H1 (cell line): ENCODE results near the gene AKR7A2. TPM values are rescaled to one million over a fixed set of nuclear protein-coding genes. Genes with fewer than 3 reads are reported as not detected.

Experiments
- CTCF ChIA-PET: fragments of 300-600 bp; sonication (Branson Sonifier 250); formaldehyde crosslinking; loops from one replicate; lab custom pipeline; 2021; ENCODE audit not compliant: partially characterized antibody; lab: Charles Lee
- POLR2A ChIA-PET: fragments of 300-600 bp; sonication (Branson Sonifier 250); formaldehyde crosslinking; loops from one replicate; lab custom pipeline; 2021; ENCODE audit warnings: inconsistent platforms; ENCODE audit not compliant: partially characterized antibody; lab: Charles Lee
- DNase-seq, 2 experiments: peaks; one replicate each; pipeline versions ENCODE4 v3.0.0 to v3.0.0-alpha.2; 2010 to 2022; ENCODE audit warnings: low spot score in 2 of 2, low read depth in 1 of 2, mixed read lengths in 1 of 2
- FAIRE-seq: peaks from 2 replicates; lab custom pipeline; 2011; peaks lifted over from hg19 to GRCh38; lab: Jason Lieb, UNC
- H2AFZ ChIP-seq: 2 replicates; pipeline ENCODE4 v1.8.1; 2012; ENCODE audit warnings: low read length, inconsistent platforms
- H2AK5ac ChIP-seq: 2 replicates; pipeline ENCODE4 v1.6.1; 2013; ENCODE audit warnings: low read depth, low read length
- H2BK120ac ChIP-seq: replicated peaks from 2 replicates; pipeline ENCODE3; 2013; ENCODE audit warnings: low read depth, low read length, inconsistent platforms
- H2BK12ac ChIP-seq: 2 replicates; pipeline ENCODE4 v1.6.1; 2013; ENCODE audit warnings: low read depth, low read length
- H2BK15ac ChIP-seq: 2 replicates; pipeline ENCODE4 v1.6.1; 2013; ENCODE audit warnings: low read length
- H2BK20ac ChIP-seq: 2 replicates; pipeline ENCODE4 v1.6.1; 2013; ENCODE audit warnings: low read length
- H2BK5ac ChIP-seq: 2 replicates; pipeline ENCODE4 v1.6.1; 2013; ENCODE audit warnings: low read depth, low read length
- H3K14ac ChIP-seq: 2 replicates; pipeline ENCODE4 v1.6.1; 2013; ENCODE audit warnings: inconsistent platforms; ENCODE audit not compliant: insufficient read length
- H3K18ac ChIP-seq: 2 replicates; pipeline ENCODE4 v1.6.1; 2013; ENCODE audit warnings: low read length; ENCODE audit errors: extremely low read depth
- H3K23ac ChIP-seq: 2 replicates; pipeline ENCODE4 v1.6.1; 2013; ENCODE audit warnings: inconsistent platforms; ENCODE audit not compliant: insufficient read length
- H3K23me2 ChIP-seq: 2 replicates; pipeline ENCODE4 v1.6.1; 2013; ENCODE audit warnings: low read depth, low read length
- H3K27ac ChIP-seq: 2 replicates; pipeline ENCODE4 v1.6.1; 2011; ENCODE audit warnings: low read depth, low read length, inconsistent platforms
- H3K27me3 ChIP-seq, 4 experiments: replicated peaks in 1 of 4; 1 replicate in 1 of 4; 2 replicates in 3 of 4; pipeline versions ENCODE4 v1.6.1 to v1.8.1; 2011 to 2013; ENCODE audit warnings: low read length in 3 of 4, mild to moderate bottlenecking in 3 of 4, inconsistent platforms in 2 of 4, mixed read lengths in 2 of 4, moderate library complexity in 1 of 4; ENCODE audit not compliant: control insufficient read depth in 3 of 4, insufficient read depth in 3 of 4; ENCODE audit errors: extremely low read depth in 1 of 4
- H3K36me3 ChIP-seq, 4 experiments: 2 replicates each; pipeline versions ENCODE4 v1.6.1 to v1.8.1; 2011 to 2013; ENCODE audit warnings: mild to moderate bottlenecking in 4 of 4, low read length in 3 of 4, moderate library complexity in 2 of 4, control low read depth in 1 of 4, inconsistent platforms in 1 of 4; ENCODE audit not compliant: insufficient read depth in 4 of 4, control insufficient read depth in 2 of 4
- H3K4ac ChIP-seq: replicated peaks from 2 replicates; pipeline ENCODE3; 2013; ENCODE audit warnings: low read length, low read depth, mixed read lengths, inconsistent platforms; ENCODE audit not compliant: insufficient read length
- H3K4me1 ChIP-seq, 4 experiments: replicated peaks in 1 of 4; 1 replicate in 1 of 4; 2 replicates in 3 of 4; pipeline versions ENCODE4 v1.6.1 to v1.8.1; 2011 to 2013; ENCODE audit warnings: low read length in 3 of 4, inconsistent platforms in 2 of 4, mixed read lengths in 1 of 4; ENCODE audit not compliant: insufficient read depth in 4 of 4, control insufficient read depth in 3 of 4
- H3K4me2 ChIP-seq, 2 experiments: 2 replicates each; pipeline versions ENCODE4 v1.6.1 to v1.8.1; 2011 to 2013; ENCODE audit warnings: low read depth in 2 of 2, low read length in 2 of 2, control low read depth in 1 of 2, inconsistent platforms in 1 of 2, mild to moderate bottlenecking in 1 of 2; ENCODE audit not compliant: insufficient read depth in 1 of 2
- H3K4me3 ChIP-seq, 4 experiments: fragments of 200-600, 300-600 bp in 1 of 4; sonication (generic), shearing (Covaris generic), sonication (Bioruptor Twin) in 1 of 4; 2 replicates each; pipeline versions ENCODE4 v1.5.1 to v1.8.1; 2011 to 2016; ENCODE audit warnings: low read length in 4 of 4, low read depth in 3 of 4, control low read depth in 2 of 4, inconsistent platforms in 2 of 4, mild to moderate bottlenecking in 2 of 4, mixed read lengths in 1 of 4, moderate library complexity in 1 of 4; ENCODE audit not compliant: insufficient read depth in 2 of 4; ENCODE audit errors: extremely low read depth in 1 of 4
- H3K56ac ChIP-seq: replicated peaks from 2 replicates; pipeline ENCODE3; 2013; ENCODE audit warnings: low read depth, mild to moderate bottlenecking, mixed read lengths, low read length, inconsistent platforms; ENCODE audit not compliant: insufficient read length
- H3K79me1 ChIP-seq: 2 replicates; pipeline ENCODE4 v1.6.1; 2013; ENCODE audit warnings: low read depth, low read length, control low read depth
- H3K79me2 ChIP-seq, 2 experiments: 2 replicates each; pipeline versions ENCODE4 v1.6.1 to v1.8.1; 2012 to 2013; ENCODE audit warnings: low read length in 2 of 2, mild to moderate bottlenecking in 2 of 2, inconsistent platforms in 1 of 2; ENCODE audit not compliant: insufficient read depth in 2 of 2, control insufficient read depth in 1 of 2
- H3K9ac ChIP-seq, 4 experiments: replicated peaks in 1 of 4; 1 replicate in 1 of 4; 2 replicates in 3 of 4; pipeline versions ENCODE4 v1.6.1 to v1.8.1; 2011 to 2013; ENCODE audit warnings: low read depth in 3 of 4, low read length in 3 of 4, control low read depth in 2 of 4, mild to moderate bottlenecking in 2 of 4, moderate library complexity in 2 of 4, inconsistent platforms in 1 of 4; ENCODE audit errors: extremely low read depth in 1 of 4
- H3K9me3 ChIP-seq, 2 experiments: 2 replicates each; pipeline versions ENCODE4 v1.6.1 to v1.8.1; 2012 to 2013; ENCODE audit warnings: mild to moderate bottlenecking in 2 of 2, moderate library complexity in 2 of 2, control low read depth in 1 of 2, inconsistent platforms in 1 of 2, low read depth in 1 of 2, low read length in 1 of 2, mixed read lengths in 1 of 2; ENCODE audit not compliant: insufficient read depth in 2 of 2
- H4K20me1 ChIP-seq, 2 experiments: replicated peaks in 1 of 2; 2 replicates each; pipeline versions ENCODE3 to v1.8.1; 2011 to 2013; ENCODE audit warnings: inconsistent platforms in 2 of 2, low read length in 2 of 2, mild to moderate bottlenecking in 1 of 2; ENCODE audit not compliant: insufficient read depth in 2 of 2, control insufficient read depth in 1 of 2
- H4K5ac ChIP-seq: 2 replicates; pipeline ENCODE4 v1.6.1; 2013; ENCODE audit warnings: low read length, low read depth, mixed read lengths, inconsistent platforms; ENCODE audit not compliant: insufficient read length
- H4K8ac ChIP-seq: 2 replicates; pipeline ENCODE4 v1.8.0; 2013; ENCODE audit warnings: mild to moderate bottlenecking, moderate library complexity, low read length, inconsistent platforms; ENCODE audit not compliant: insufficient read depth; ENCODE audit errors: extremely low read depth
- H4K91ac ChIP-seq: replicated peaks from 2 replicates; pipeline ENCODE3; 2013; ENCODE audit warnings: low read length, mixed read lengths, inconsistent platforms; ENCODE audit not compliant: insufficient read length
- ASH2L ChIP-seq: fragments of 200-600, 300-600 bp; sonication (generic); IDR thresholded peaks from one replicate; pipeline ENCODE4 v1.7.1; 2017; ENCODE audit warnings: low read length
- CEBPB ChIP-seq: IDR thresholded peaks from 2 replicates; pipeline ENCODE4 v1.6.1; 2012; ENCODE audit warnings: low read depth, low read length
- E2F6 ChIP-seq: IDR thresholded peaks from 2 replicates; pipeline ENCODE4 v1.6.1; 2012; ENCODE audit warnings: inconsistent platforms
- FOSL1 ChIP-seq: IDR thresholded peaks from 2 replicates; pipeline ENCODE4 v1.6.1; 2011; ENCODE audit warnings: mild to moderate bottlenecking, low read depth, low read length, moderate library complexity; ENCODE audit not compliant: insufficient read depth
- JUN ChIP-seq: IDR thresholded peaks from 2 replicates; pipeline ENCODE4 v1.6.1; 2011; ENCODE audit warnings: low read depth, mild to moderate bottlenecking, improper control_type of control experiment, low read length
- POU5F1 ChIP-seq: IDR thresholded peaks from 2 replicates; pipeline ENCODE4 v1.6.1; 2011; ENCODE audit warnings: low read depth, mild to moderate bottlenecking, low read length, moderate library complexity
- RNF2 ChIP-seq: fragments of 200-900, 300-1000 bp; sonication (generic); IDR thresholded peaks from 2 replicates; pipeline ENCODE4 v1.7.1; 2016; ENCODE audit warnings: borderline replicate concordance, low read depth, mild to moderate bottlenecking, antibody characterized with exemption, low read length; ENCODE audit not compliant: poor library complexity, severe bottlenecking; ENCODE audit errors: missing control alignments
- SUZ12 ChIP-seq: fragments of 200-600 bp; sonication (generic); IDR thresholded peaks from 2 replicates; pipeline ENCODE4 v1.6.1; 2012; ENCODE audit warnings: mild to moderate bottlenecking, inconsistent platforms, low read length, moderate library complexity, mixed read lengths
- YY1 ChIP-seq: IDR thresholded peaks from 2 replicates; pipeline ENCODE4 v1.6.1; 2011; ENCODE audit warnings: low read depth, mild to moderate bottlenecking, low read length
- ZNF274 ChIP-seq: IDR thresholded peaks from 2 replicates; pipeline ENCODE4 v1.7.0; 2012; ENCODE audit warnings: low read length, borderline replicate concordance; ENCODE audit errors: extremely low read depth
- WGBS, 2 experiments: shearing (Covaris generic) in 1 of 2; methylation state at CpG; one replicate each; pipeline versions ENCODE4 v1.1.6 to v1.1.7; 2013 to 2015; ENCODE audit warnings: low lambda C conversion rate in 2 of 2, mixed read lengths in 2 of 2, inconsistent platforms in 1 of 2, low coverage in 1 of 2, missing lambda C conversion rate in 1 of 2; ENCODE audit not compliant: insufficient replicate concordance in 2 of 2, insufficient coverage in 1 of 2, insufficient read length in 1 of 2; ENCODE audit errors: extremely low coverage in 1 of 2, missing lambda C conversion rate in 1 of 2; 5-methylcytosine and 5-hydroxymethylcytosine counted together
- polyA plus RNA-seq, 7 experiments: library from polyadenylated mRNA; depleted of rRNA in 3 of 7; stranded (reverse) in 5 of 7; unstranded in 2 of 7; fragments of >200 nt in 5 of 7; fragments of 200-250 nt in 2 of 7; gene quantifications; 1 replicate in 5 of 7; 2 replicates in 1 of 7; 4 replicates in 1 of 7; pipeline versions ENCODE4 v1.2.1 to v1.2.3, GENCODE V29; 2011 to 2013; ENCODE audit warnings: missing spikeins in 2 of 7, mixed read lengths in 2 of 7
- total RNA-seq: library from RNA; stranded (reverse); fragmentation: NEBNext Ultra II Directional; extraction: Animal tissue kit (Norgen Biotek cat#: 25700); gene quantifications from 2 replicates; pipeline ENCODE4 v1.2.1, GENCODE V29; 2021

The AKR7A2 gene
- total and polyA plus RNA-seq, 2 of the 8 experiments (the other 6 are each of a cell fraction or from before 2014, with no cell fraction given) = 32.0 to 48.3 TPM

DNA sequence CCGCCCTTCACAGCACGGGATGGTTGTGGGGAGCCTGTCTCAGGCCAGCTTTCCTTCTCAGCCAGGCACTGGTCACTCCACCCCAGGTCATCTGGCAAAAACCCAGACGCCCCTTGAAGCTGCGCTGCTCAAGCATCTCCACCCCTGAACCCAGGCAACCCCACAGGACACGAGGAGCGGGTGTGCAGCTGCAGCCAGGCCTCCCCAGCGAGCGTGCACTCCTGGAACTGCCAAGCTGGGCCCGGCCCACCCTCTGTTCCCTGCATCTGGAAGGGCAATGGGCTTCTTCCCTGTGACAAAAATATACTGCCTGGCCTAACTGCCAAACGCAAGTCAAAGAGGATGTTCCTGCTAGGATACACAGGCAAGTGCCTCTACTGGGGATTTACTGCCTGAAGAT, 39.9 kb upstream of the AKR7A2 start:
- peaks cover 4 to 11% of the 10 kb centered on the region in 2 experiments for H4K20me1 ChIP-seq
- H2BK120ac ChIP-seq = no peak overlapping the region
- ChIA-PET CTCF (interaction anchor here (0.5 to 5.3 kb wide), 6 partner anchors 9 to 233 kb away, joined by 3 to 72 read pairs (median 4); no protein-coding TSS in a partner anchor), POLR2A (interaction anchor here (1.1 to 1.2 kb wide), 2 partner anchors 21 to 130 kb away, joined by 3 to 4 read pairs; no protein-coding TSS in a partner anchor)
- H2AFZ ChIP-seq = no peak overlapping the region
- H4K91ac ChIP-seq = no peak overlapping the region
- no peaks in the 10 kb centered on the region for H3K27me3 ChIP-seq
- no peak overlapping the region for H3K4ac ChIP-seq
- no peak overlapping the region for H2BK5ac ChIP-seq
- no peak overlapping the region for H3K27ac ChIP-seq
- H3K23ac ChIP-seq = no peak overlapping the region
- no peak for DNase-seq
- no peak overlapping the region for H3K4me3 ChIP-seq
- H3K23me2 ChIP-seq = no peaks in the 10 kb centered on the region
- no peak overlapping the region for H2AK5ac ChIP-seq
- no peak overlapping the region for H3K4me2 ChIP-seq
- H3K9ac ChIP-seq = no peak overlapping the region
- H3K36me3 ChIP-seq = peaks cover 3 to 31% (median 18%) of the 10 kb centered on the region in 4 experiments; a peak in 6 of 8 replicates
- H2BK15ac ChIP-seq = no peak overlapping the region
- H3K4me1 ChIP-seq = peaks cover 8 to 24% (median 17%) of the 10 kb centered on the region in 4 experiments
- no peak for TF ChIP-seq CEBPB
- TF ChIP-seq ASH2L = no peak
- TF ChIP-seq YY1 = no peak
- TF ChIP-seq POU5F1 = no peak
- TF ChIP-seq ZNF274 = no peak
- TF ChIP-seq E2F6 = no peak
- TF ChIP-seq FOSL1 = no peak
- no peak for TF ChIP-seq SUZ12
- no peak for TF ChIP-seq JUN
- TF ChIP-seq RNF2 = no peak
- H3K14ac ChIP-seq = no peak overlapping the region
- no peak overlapping the region for H4K8ac ChIP-seq
- H3K18ac ChIP-seq = no peak overlapping the region; the same call in 1 of the 2 replicates
- FAIRE-seq = no peak
- H3K79me1 ChIP-seq = no peaks in the 10 kb centered on the region; the same call in none of the 2 replicates
- H2BK12ac ChIP-seq = no peak overlapping the region
- H4K5ac ChIP-seq = no peak overlapping the region
- no peak overlapping the region for H2BK20ac ChIP-seq
- 91% methylated on average over 10 of the region's 10 CpGs; no CpG with 5 or more reads in 1 of the 2 experiments for whole genome bisulfite sequencing, 2 experiments
- H3K9me3 ChIP-seq = no peaks in the 10 kb centered on the region
- H3K56ac ChIP-seq = no peak overlapping the region
- no peaks in the 10 kb centered on the region for H3K79me2 ChIP-seq
